HepG2 (cell line): ENCODE measurements around the gene PRDX2. TPM values are rescaled to one million over a fixed set of nuclear protein-coding genes. Genes with fewer than 3 reads are reported as not detected.

ENCODE experiments used
- ARNT2 ChIP-seq: sonication (generic); formaldehyde crosslinking; IDR thresholded peaks from 2 replicates; pipeline ENCODE4 v1.8.0; 2022; ENCODE audit warnings: mild to moderate bottlenecking, low read depth, missing genetic modification reagents, moderate library complexity
- ARNTL ChIP-seq: sonication (generic); formaldehyde crosslinking; IDR thresholded peaks from 2 replicates; pipeline ENCODE4 v1.4.0; 2020; ENCODE audit warnings: mild to moderate bottlenecking, missing genetic modification reagents
- CBX2 ChIP-seq, 2 experiments: fragments of 200-600 bp in 1 of 2; sonication (generic); formaldehyde crosslinking in 1 of 2; IDR thresholded peaks; 2 replicates each; pipeline versions ENCODE4 v1.7.0 to v1.8.1; 2018 to 2022; ENCODE audit warnings: low read depth in 2 of 2, low read length in 1 of 2, mild to moderate bottlenecking in 1 of 2, missing genetic modification reagents in 1 of 2
- CEBPB ChIP-seq: IDR thresholded peaks from 2 replicates; pipeline ENCODE4 v1.6.1; 2011; ENCODE audit warnings: low read depth, low read length, improper control_type of control experiment, borderline replicate concordance
- CENPX ChIP-seq: sonication (generic); formaldehyde crosslinking; IDR thresholded peaks from 2 replicates; pipeline ENCODE4 v1.9.0; 2021; ENCODE audit warnings: mild to moderate bottlenecking, missing genetic modification reagents, moderate library complexity
- DMAP1 ChIP-seq: IDR thresholded peaks from 2 replicates; pipeline ENCODE4 v1.6.1; 2016
- DRAP1 ChIP-seq: IDR thresholded peaks from 2 replicates; pipeline ENCODE4 v1.6.1; 2016; ENCODE audit warnings: missing genetic modification reagents, missing compliant biosample characterization
- E2F5 ChIP-seq: sonication (generic); formaldehyde crosslinking; conservative IDR thresholded peaks from 2 replicates; pipeline ENCODE4 v1.4.0; 2020; ENCODE audit warnings: missing genetic modification reagents
- FOXC1 ChIP-seq: sonication (generic); formaldehyde crosslinking; IDR thresholded peaks from 2 replicates; pipeline ENCODE4 v1.8.0; 2022; ENCODE audit warnings: mild to moderate bottlenecking, missing genetic modification reagents, borderline replicate concordance
- GFI1 ChIP-seq: sonication (generic); formaldehyde crosslinking; IDR thresholded peaks from 2 replicates; pipeline ENCODE4 v1.5.0; 2020; ENCODE audit warnings: missing genetic modification reagents, mild to moderate bottlenecking, borderline replicate concordance
- HIVEP1 ChIP-seq: sonication (generic); formaldehyde crosslinking; IDR thresholded peaks from 2 replicates; pipeline ENCODE4 v1.4.0; 2020; ENCODE audit warnings: mild to moderate bottlenecking, missing genetic modification reagents
- HNRNPL ChIP-seq: fragments of 200-400 bp; formaldehyde crosslinking; IDR thresholded peaks from 2 replicates; pipeline ENCODE4 v1.6.1; 2017; ENCODE audit warnings: mild to moderate bottlenecking, low read depth, low read length
- ISL2 ChIP-seq: sonication (generic); formaldehyde crosslinking; IDR thresholded peaks from 2 replicates; pipeline ENCODE4 v1.5.0; 2020; ENCODE audit warnings: missing genetic modification reagents
- MIER2 ChIP-seq: IDR thresholded peaks from 2 replicates; pipeline ENCODE4 v1.6.1; 2016; ENCODE audit warnings: missing biosample characterization, missing genetic modification reagents
- MXD4 ChIP-seq: IDR thresholded peaks from 2 replicates; pipeline ENCODE4 v1.6.1; 2016; ENCODE audit warnings: mild to moderate bottlenecking, missing biosample characterization, missing genetic modification reagents
- MYC ChIP-seq: sonication (generic); formaldehyde crosslinking; IDR thresholded peaks from 2 replicates; pipeline ENCODE4 v1.9.0; 2021; ENCODE audit warnings: missing genetic modification reagents, borderline replicate concordance
- SATB2 ChIP-seq: sonication (generic); formaldehyde crosslinking; IDR thresholded peaks from 2 replicates; pipeline ENCODE4 v1.5.0; 2020; ENCODE audit warnings: missing genetic modification reagents
- SRY ChIP-seq: sonication (generic); formaldehyde crosslinking; IDR thresholded peaks from 2 replicates; pipeline ENCODE4 v1.8.0; 2022; ENCODE audit warnings: mild to moderate bottlenecking, missing genetic modification reagents
- ZBTB7B ChIP-seq: sonication (generic); formaldehyde crosslinking; IDR thresholded peaks from 2 replicates; pipeline ENCODE4 v1.4.0; 2020; ENCODE audit warnings: missing genetic modification reagents
- ZC3H13 ChIP-seq: sonication (generic); formaldehyde crosslinking; IDR thresholded peaks from 2 replicates; pipeline ENCODE4 v1.8.1; 2023; ENCODE audit warnings: mild to moderate bottlenecking, missing genetic modification reagents, moderate library complexity
- ZFYVE20 ChIP-seq: sonication (generic); formaldehyde crosslinking; IDR thresholded peaks from 2 replicates; pipeline ENCODE4 v1.8.0; 2023; ENCODE audit warnings: low read depth, mild to moderate bottlenecking, moderate library complexity, missing genetic modification reagents, borderline replicate concordance
- ZNF331 ChIP-seq: sonication (generic); formaldehyde crosslinking; IDR thresholded peaks from 2 replicates; pipeline ENCODE4 v1.4.0; 2020; ENCODE audit warnings: missing genetic modification reagents
- ZNF543 ChIP-seq: sonication (generic); formaldehyde crosslinking; IDR thresholded peaks from 2 replicates; pipeline ENCODE4 v1.4.0; 2020; ENCODE audit warnings: mild to moderate bottlenecking, missing genetic modification reagents
- ZNF580 ChIP-seq: IDR thresholded peaks from 2 replicates; pipeline ENCODE4 v1.6.1; 2016; ENCODE audit warnings: low read depth, borderline replicate concordance
- ZNF777 ChIP-seq: sonication (generic); formaldehyde crosslinking; IDR thresholded peaks from 2 replicates; pipeline ENCODE4 v1.4.0; 2020; ENCODE audit warnings: missing genetic modification reagents
- ZNF792 ChIP-seq: IDR thresholded peaks from 2 replicates; pipeline ENCODE4 v1.6.1; 2016
- ZNF891 ChIP-seq: sonication (generic); formaldehyde crosslinking; IDR thresholded peaks from 2 replicates; pipeline ENCODE4 v1.5.0; 2020; ENCODE audit warnings: mild to moderate bottlenecking, missing genetic modification reagents
- polyA plus RNA-seq, 8 experiments: library from polyadenylated mRNA; depleted of rRNA in 3 of 8; stranded (reverse) in 7 of 8; unstranded in 1 of 8; fragments of >200 nt; fragmentation: Illumina TruSeq in 4 of 8; extraction: Trizol in 4 of 8; gene quantifications; 2 replicates each; pipeline versions ENCODE4 v1.2.1 to v1.2.3, GENCODE V29; 2011 to 2016; ENCODE audit warnings: low read depth in 4 of 8, missing spikeins in 1 of 8, mixed read lengths in 1 of 8; ENCODE audit not compliant: insufficient read depth in 1 of 8
- total RNA-seq, 5 experiments: library from RNA; depleted of rRNA; stranded (reverse); fragments of >200 nt; fragmentation: Illumina TruSeq; extraction: Trizol; gene quantifications; 2 replicates each; pipeline ENCODE4 v1.2.3, GENCODE V29; 2016; ENCODE audit warnings: low read depth in 1 of 5
- TF ChIP-seq, protein P1 (sequence below): IDR thresholded peaks from 2 replicates; pipeline ENCODE4 v1.6.1; 2016
- TF ChIP-seq, protein P2 (sequence below): IDR thresholded peaks from 2 replicates; pipeline ENCODE4 v1.6.1; 2016

Gene PRDX2
- total and polyA plus RNA-seq, 2 of the 13 experiments (the other 11 are each of a cell fraction or from before 2014, with no cell fraction given), result 218 to 381 TPM

GRCh38 chr19:12777217-12778016 is 24.2 kb downstream of the PRDX2 start (continued):
- TF ChIP-seq E2F5, result no peak
- TF ChIP-seq ZNF331 (CRISPR knock-in tag), result no peak
- no peak for TF ChIP-seq ZNF580 (CRISPR knock-in tag)
- TF ChIP-seq SRY (CRISPR knock-in tag), result no peak
- TF ChIP-seq SATB2 (CRISPR knock-in tag), result no peak
- TF ChIP-seq DRAP1 (CRISPR knock-in tag), result 0 out of 2 replicates have a peak, but pooled peaks have one; percentile 34
- 0 out of 2 replicates have a peak, but pooled peaks have one; percentile 26 for TF ChIP-seq GFI1
- no peak for TF ChIP-seq ARNTL (CRISPR knock-in tag)
- TF ChIP-seq HIVEP1 (CRISPR knock-in tag), result no peak
- TF ChIP-seq ZNF792, result no peak
- TF ChIP-seq ARNT2 (CRISPR knock-in tag), result no peak
- TF ChIP-seq DMAP1 (CRISPR knock-in tag), result no peak
- TF ChIP-seq MXD4 (CRISPR knock-in tag), result no peak
- no peak for TF ChIP-seq ZNF543 (CRISPR knock-in tag)
- TF ChIP-seq CBX2 (IDR thresholded peaks at IDR 0.05; ENCODE audit: low read depth, low read length), result no peak
- no peak for TF ChIP-seq CBX2 (CRISPR knock-in tag; IDR thresholded peaks at IDR 0.05; ENCODE audit: low read depth)
- no peak for TF ChIP-seq ZFYVE20 (CRISPR knock-in tag)
- TF ChIP-seq, protein P1, sequence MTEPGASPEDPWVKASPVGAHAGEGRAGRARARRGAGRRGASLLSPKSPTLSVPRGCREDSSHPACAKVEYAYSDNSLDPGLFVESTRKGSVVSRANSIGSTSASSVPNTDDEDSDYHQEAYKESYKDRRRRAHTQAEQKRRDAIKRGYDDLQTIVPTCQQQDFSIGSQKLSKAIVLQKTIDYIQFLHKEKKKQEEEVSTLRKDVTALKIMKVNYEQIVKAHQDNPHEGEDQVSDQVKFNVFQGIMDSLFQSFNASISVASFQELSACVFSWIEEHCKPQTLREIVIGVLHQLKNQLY (CRISPR knock-in tag), result no peak
- no peak for TF ChIP-seq CENPX (CRISPR knock-in tag)
- no peak for TF ChIP-seq ZNF891 (CRISPR knock-in tag)
- no peak for TF ChIP-seq FOXC1 (CRISPR knock-in tag)
- no peak for TF ChIP-seq ZNF777 (CRISPR knock-in tag)
- TF ChIP-seq, protein P2, sequence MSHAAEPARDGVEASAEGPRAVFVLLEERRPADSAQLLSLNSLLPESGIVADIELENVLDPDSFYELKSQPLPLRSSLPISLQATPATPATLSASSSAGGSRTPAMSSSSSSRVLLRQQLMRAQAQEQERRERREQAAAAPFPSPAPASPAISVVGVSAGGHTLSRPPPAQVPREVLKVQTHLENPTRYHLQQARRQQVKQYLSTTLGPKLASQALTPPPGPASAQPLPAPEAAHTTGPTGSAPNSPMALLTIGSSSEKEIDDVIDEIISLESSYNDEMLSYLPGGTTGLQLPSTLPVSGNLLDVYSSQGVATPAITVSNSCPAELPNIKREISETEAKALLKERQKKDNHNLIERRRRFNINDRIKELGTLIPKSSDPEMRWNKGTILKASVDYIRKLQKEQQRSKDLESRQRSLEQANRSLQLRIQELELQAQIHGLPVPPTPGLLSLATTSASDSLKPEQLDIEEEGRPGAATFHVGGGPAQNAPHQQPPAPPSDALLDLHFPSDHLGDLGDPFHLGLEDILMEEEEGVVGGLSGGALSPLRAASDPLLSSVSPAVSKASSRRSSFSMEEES (CRISPR knock-in tag), result no peak
- no peak for TF ChIP-seq CEBPB
- no peak for TF ChIP-seq HNRNPL
- 0 out of 2 replicates have a peak, but pooled peaks have one; percentile 25 for TF ChIP-seq MYC (CRISPR knock-in tag)
- TF ChIP-seq ZC3H13 (CRISPR knock-in tag), result no peak
- no peak for TF ChIP-seq MIER2 (CRISPR knock-in tag)
- peak; percentile 59 for TF ChIP-seq ZBTB7B (CRISPR knock-in tag)
- no peak for TF ChIP-seq ISL2 (CRISPR knock-in tag)
